ENCODE data around the gene GPC5.
"Not testable (repeated sequence)": the region's sequence is repeated elsewhere in the genome, so short reads cannot be mapped to it uniquely, and the experiment has no call there.

GRCh38 chr13:92518622-92519021 is 1120.2 kb downstream of the GPC5 start:
- TF ChIP-seq CTCF (IDR thresholded peaks at IDR 0.05); JUN (IDR thresholded peaks at IDR 0.05); CHD2 (IDR thresholded peaks at IDR 0.05; ENCODE audit: low read length, partially characterized antibody); TP53 (CRISPR knock-in tag; IDR thresholded peaks at IDR 0.05); CBX2 (IDR thresholded peaks at IDR 0.05; ENCODE audit: borderline replicate concordance, low read depth); POLR2AphosphoS2 (conservative IDR thresholded peaks at IDR 0.05; ENCODE audit: low read length); NPAS2 (CRISPR knock-in tag; IDR thresholded peaks at IDR 0.05; ENCODE audit: borderline replicate concordance); RAD21 (conservative IDR thresholded peaks at IDR 0.05 in 1 of 2, IDR thresholded peaks at IDR 0.05 in 1 of 2); REST (IDR thresholded peaks at IDR 0.05); EP300 (IDR thresholded peaks at IDR 0.05); POLR2A (IDR thresholded peaks at IDR 0.05; ENCODE audit: low read length); RCOR1 (IDR thresholded peaks at IDR 0.05; ENCODE audit: low read depth, low read length); CBX8 (IDR thresholded peaks at IDR 0.05); E2F6 (IDR thresholded peaks at IDR 0.05; ENCODE audit: borderline replicate concordance, low read depth): not testable (repeated sequence)

Measured in A549 (cell line).